Measurements from ENCODE around the gene FOXA1.

DNA sequence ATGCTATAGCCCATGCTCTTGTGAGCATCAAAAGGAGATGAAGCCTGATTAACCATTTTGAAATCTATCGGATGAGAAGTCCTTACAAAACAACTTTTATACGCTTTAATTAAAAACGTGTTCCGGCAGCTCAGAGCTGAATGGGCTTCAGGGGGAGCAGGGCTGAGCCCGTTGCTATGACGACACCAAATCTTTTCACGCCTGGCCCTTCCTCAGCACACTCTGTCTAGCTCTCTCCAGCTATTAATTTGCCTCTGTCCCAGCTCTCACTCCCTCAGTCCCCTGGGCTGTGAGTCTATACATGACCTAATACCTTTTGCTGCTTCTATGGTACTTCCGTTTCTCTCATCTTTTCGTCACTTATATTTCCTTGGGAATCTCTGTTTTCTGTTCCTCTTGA lies 15.8 kb downstream of the FOXA1 start:
- no peak for TF ChIP-seq EZH2 (IDR thresholded peaks at IDR 0.05; ENCODE audit: low read length, unreplicated experiment)
- TF ChIP-seq, protein P1, sequence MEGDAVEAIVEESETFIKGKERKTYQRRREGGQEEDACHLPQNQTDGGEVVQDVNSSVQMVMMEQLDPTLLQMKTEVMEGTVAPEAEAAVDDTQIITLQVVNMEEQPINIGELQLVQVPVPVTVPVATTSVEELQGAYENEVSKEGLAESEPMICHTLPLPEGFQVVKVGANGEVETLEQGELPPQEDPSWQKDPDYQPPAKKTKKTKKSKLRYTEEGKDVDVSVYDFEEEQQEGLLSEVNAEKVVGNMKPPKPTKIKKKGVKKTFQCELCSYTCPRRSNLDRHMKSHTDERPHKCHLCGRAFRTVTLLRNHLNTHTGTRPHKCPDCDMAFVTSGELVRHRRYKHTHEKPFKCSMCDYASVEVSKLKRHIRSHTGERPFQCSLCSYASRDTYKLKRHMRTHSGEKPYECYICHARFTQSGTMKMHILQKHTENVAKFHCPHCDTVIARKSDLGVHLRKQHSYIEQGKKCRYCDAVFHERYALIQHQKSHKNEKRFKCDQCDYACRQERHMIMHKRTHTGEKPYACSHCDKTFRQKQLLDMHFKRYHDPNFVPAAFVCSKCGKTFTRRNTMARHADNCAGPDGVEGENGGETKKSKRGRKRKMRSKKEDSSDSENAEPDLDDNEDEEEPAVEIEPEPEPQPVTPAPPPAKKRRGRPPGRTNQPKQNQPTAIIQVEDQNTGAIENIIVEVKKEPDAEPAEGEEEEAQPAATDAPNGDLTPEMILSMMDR (conservative IDR thresholded peaks at IDR 0.05; ENCODE audit: low read depth, low read length), result no peak
